OCI-LY1 (cell line): ENCODE measurements around the gene MED27.

Experiments
- H2AFZ ChIP-seq: fragments of 200-600 bp; sonication (generic), shearing (Covaris generic); 2 replicates; pipeline ENCODE4 v1.6.0; 2014; ENCODE audit warnings: antibody characterized with exemption, mild to moderate bottlenecking, low read length
- H3F3A ChIP-seq: fragments of 200-600 bp; sonication (generic), shearing (Covaris generic); 2 replicates; pipeline ENCODE4 v1.6.0; 2014; ENCODE audit warnings: mild to moderate bottlenecking, antibody characterized with exemption, low read length, moderate library complexity; ENCODE audit not compliant: insufficient read depth
- H3K27ac ChIP-seq: fragments of 200-600 bp; sonication (generic); 2 replicates; pipeline ENCODE4 v1.5.1; 2014; ENCODE audit warnings: low read length, mixed run types, mild to moderate bottlenecking, low read depth; ENCODE audit not compliant: poor library complexity, severe bottlenecking
- H3K27me3 ChIP-seq: fragments of 200-600 bp; sonication (generic); 2 replicates; pipeline ENCODE4 v1.6.0; 2014; ENCODE audit warnings: antibody characterized with exemption, mild to moderate bottlenecking, low read length, moderate library complexity; ENCODE audit not compliant: insufficient read depth
- H3K36me3 ChIP-seq: fragments of 200-600 bp; sonication (generic); 2 replicates; pipeline ENCODE4 v1.6.1; 2014; ENCODE audit warnings: mild to moderate bottlenecking, antibody characterized with exemption, low read length, moderate library complexity, mixed read lengths; ENCODE audit not compliant: insufficient read depth
- H3K4me1 ChIP-seq: fragments of 200-600 bp; sonication (generic); 2 replicates; pipeline ENCODE4 v1.5.1; 2014; ENCODE audit warnings: mild to moderate bottlenecking, low read length, moderate library complexity; ENCODE audit not compliant: insufficient read depth, severe bottlenecking
- H3K4me2 ChIP-seq: fragments of 200-600 bp; sonication (generic), shearing (Covaris generic); 2 replicates; pipeline ENCODE4 v1.6.1; 2014; ENCODE audit warnings: low read length
- H3K4me3 ChIP-seq: fragments of 200-600 bp; sonication (generic); 2 replicates; pipeline ENCODE4 v1.5.1; 2014; ENCODE audit warnings: low read length, low read depth, mild to moderate bottlenecking, mixed read lengths; ENCODE audit not compliant: poor library complexity, severe bottlenecking
- H3K79me2 ChIP-seq: fragments of 200-600 bp; shearing (Covaris generic); 2 replicates; pipeline ENCODE4 v1.6.1; 2016; ENCODE audit warnings: mixed run types, low read length, mixed read lengths; ENCODE audit not compliant: insufficient read depth
- H3K9ac ChIP-seq: fragments of 200-600 bp; sonication (generic), shearing (Covaris generic); 2 replicates; pipeline ENCODE4 v1.6.1; 2014; ENCODE audit warnings: mild to moderate bottlenecking, low read length, mixed read lengths
- H3K9me2 ChIP-seq: fragments of 200-600 bp; sonication (generic), shearing (Covaris generic); 2 replicates; pipeline ENCODE4 v1.6.1; 2014; ENCODE audit warnings: low read depth, mild to moderate bottlenecking, low read length, mixed read lengths
- H3K9me3 ChIP-seq: fragments of 200-600 bp; shearing (Covaris generic); 2 replicates; pipeline ENCODE4 v1.6.1; 2014; ENCODE audit warnings: low read length, mixed read lengths
- H4K20me1 ChIP-seq: fragments of 200-600 bp; sonication (generic), shearing (Covaris generic); 2 replicates; pipeline ENCODE4 v1.6.0; 2016; ENCODE audit warnings: mild to moderate bottlenecking, low read length; ENCODE audit not compliant: insufficient read depth
- CTCF ChIP-seq: fragments of 200-600 bp; sonication (generic), shearing (Covaris generic); IDR thresholded peaks from 2 replicates; pipeline ENCODE4 v1.5.1; 2017; ENCODE audit warnings: mild to moderate bottlenecking, antibody characterized with exemption, low read length, moderate library complexity, mixed read lengths
- EZH2 ChIP-seq: fragments of 200-600 bp; sonication (generic), shearing (Covaris generic); IDR thresholded peaks from 2 replicates; pipeline ENCODE4 v1.8.0; 2017; ENCODE audit warnings: borderline replicate concordance, mixed run types, mild to moderate bottlenecking, antibody characterized with exemption, low read length, moderate library complexity, mixed read lengths

The MED27 gene

GRCh38 chr9:131986576-131986975, 93.1 kb downstream of the MED27 start:
- H3K9me3 ChIP-seq, result no peaks in the 10 kb centered on the region

GRCh38 chr9:131986089-131986488, 93.6 kb downstream of the MED27 start:
- H3K79me2 ChIP-seq, result no peaks in the 10 kb centered on the region
- no peaks in the 10 kb centered on the region; the same call in 1 of the 2 replicates for H3K36me3 ChIP-seq
- H3K27me3 ChIP-seq, result no peaks in the 10 kb centered on the region
- no peak overlapping the region for H2AFZ ChIP-seq
- TF ChIP-seq EZH2, result no peak
- TF ChIP-seq CTCF, result no peak
- H3K4me3 ChIP-seq, result no peak overlapping the region
- H3K9me2 ChIP-seq, result no peaks in the 10 kb centered on the region
- no peak overlapping the region for H3K27ac ChIP-seq
- H3K4me1 ChIP-seq, result no peaks in the 10 kb centered on the region
- no peaks in the 10 kb centered on the region for H3K9me3 ChIP-seq
- no peaks in the 10 kb centered on the region for H3F3A ChIP-seq
- H3K4me2 ChIP-seq, result no peak overlapping the region
- H4K20me1 ChIP-seq, result no peaks in the 10 kb centered on the region
- no peak overlapping the region for H3K9ac ChIP-seq

More at GRCh38 chr9:131986576-131986975, 93.1 kb downstream of the MED27 start:
- no peaks in the 10 kb centered on the region; the same call in 1 of the 2 replicates for H3K36me3 ChIP-seq
- no peaks in the 10 kb centered on the region for H4K20me1 ChIP-seq
- H2AFZ ChIP-seq, result no peak overlapping the region
- no peaks in the 10 kb centered on the region for H3F3A ChIP-seq
- no peak overlapping the region for H3K4me3 ChIP-seq
- no peaks in the 10 kb centered on the region for H3K27me3 ChIP-seq
- H3K79me2 ChIP-seq, result no peaks in the 10 kb centered on the region
- no peak for TF ChIP-seq CTCF
- no peak for TF ChIP-seq EZH2
- no peaks in the 10 kb centered on the region for H3K9me2 ChIP-seq
- no peak overlapping the region for H3K27ac ChIP-seq
- H3K4me1 ChIP-seq, result no peaks in the 10 kb centered on the region
- no peak overlapping the region for H3K9ac ChIP-seq
- no peak overlapping the region for H3K4me2 ChIP-seq

GRCh38 chr9:131984564-131984963, 95.1 kb downstream of the MED27 start:
- Histone ChIP-seq H3K9ac (no peak overlapping the region), H3K27me3 (no peaks in the 10 kb centered on the region), H3K9me2 (no peaks in the 10 kb centered on the region), H4K20me1 (no peaks in the 10 kb centered on the region), H3K9me3 (no peaks in the 10 kb centered on the region), H3K4me3 (no peak overlapping the region), H3K4me1 (no peaks in the 10 kb centered on the region), H3K36me3 (no peaks in the 10 kb centered on the region; the same call in 1 of the 2 replicates), H3K4me2 (no peak overlapping the region), H3F3A (no peaks in the 10 kb centered on the region), H3K27ac (no peak overlapping the region), H3K79me2 (no peaks in the 10 kb centered on the region), H2AFZ (no peak overlapping the region)
- TF ChIP-seq CTCF (no peak), EZH2 (no peak)
